Coronary artery (tissue), 2 donors: ENCODE results near the gene KMT2E.

Experiments
- DNase-seq: peaks from one replicate; pipeline ENCODE4 v3.0.0-alpha.2; 2017; ENCODE audit warnings: low spot score
- H3K27ac ChIP-seq, 2 donors: fragments of 200-600 bp; sonication (generic); one replicate each; pipeline ENCODE4 v1.5.1; 2016 to 2019
- H3K4me3 ChIP-seq: fragments of 200-600 bp; sonication (generic); 2 replicates; pipeline ENCODE4 v1.5.1; 2016; ENCODE audit warnings: mild to moderate bottlenecking, moderate library complexity
- CTCF ChIP-seq: fragments of 200-600 bp; sonication (generic); IDR thresholded peaks from one replicate; pipeline ENCODE4 v1.5.1; 2019; ENCODE audit warnings: antibody characterized with exemption

The KMT2E gene

GRCh38 chr7:105156731-105157130, 142.7 kb downstream of the KMT2E start:
- no peak for TF ChIP-seq CTCF
- Histone ChIP-seq H3K27ac (no peak overlapping the region), H3K4me3 (no peak overlapping the region)
- no peak for DNase-seq

- Histone ChIP-seq H3K4me3 (no peak overlapping the region), H3K27ac (no peak overlapping the region)
- no peak for DNase-seq
- TF ChIP-seq CTCF, result no peak
Observed at GRCh38 chr7:105157278-105157677, 143.3 kb downstream of the KMT2E start.

GRCh38 chr7:105161366-105161765, 147.4 kb downstream of the KMT2E start:
- Histone ChIP-seq H3K4me3 (no peak overlapping the region), H3K27ac (no peak overlapping the region)
- DNase-seq, result no peak
- no peak for TF ChIP-seq CTCF
